NCI-H82 treated with DMSO at 0.1 percent for 48 hours (cell line): ENCODE data around the gene PRKG2.

Experiments used
- DNase-seq: peaks from one replicate; lab custom pipeline; 2025; ENCODE audit not compliant: unreplicated experiment; lab: John Stamatoyannopoulos, UW

The PRKG2 gene

DNA sequence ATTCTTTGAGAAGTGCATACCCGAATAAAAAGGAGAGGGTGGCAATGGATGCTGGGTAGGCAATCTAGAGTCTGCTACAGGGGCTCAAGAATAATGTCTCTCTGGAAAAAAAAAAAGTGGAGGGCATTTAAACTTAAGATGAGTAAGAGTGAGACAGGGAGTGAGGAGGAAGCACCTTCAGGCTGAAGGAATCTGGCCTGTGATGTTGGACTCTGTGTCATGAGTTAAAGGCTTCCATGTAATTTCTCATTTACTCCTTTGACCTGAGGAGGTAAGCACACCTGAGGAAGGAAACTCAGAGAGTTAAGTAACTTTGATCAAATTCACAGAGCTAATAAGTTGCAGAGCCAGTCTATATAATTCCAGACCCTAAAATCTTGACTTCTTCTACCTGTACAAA lies 3.2 kb upstream of the PRKG2 start:
- DNase-seq = no peak

DNA sequence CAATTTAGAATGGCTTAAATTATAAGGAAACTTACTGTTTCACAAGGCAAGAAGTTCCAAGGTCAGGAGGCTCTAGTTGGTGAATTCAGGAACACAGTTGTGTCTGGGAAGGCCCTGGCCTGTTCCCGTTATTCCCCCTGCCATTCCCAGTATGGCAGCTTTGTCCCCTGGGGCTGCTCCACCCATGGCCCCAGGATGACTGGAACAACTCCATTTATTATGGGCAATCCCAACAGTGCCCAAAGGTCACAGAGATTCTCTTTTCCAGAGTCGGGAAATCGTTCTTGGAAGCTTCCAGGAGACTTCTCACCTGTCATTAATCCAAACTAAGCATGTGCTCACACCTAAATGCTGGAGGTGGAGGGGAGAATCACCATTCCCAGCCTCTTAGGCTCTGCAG lies 2.8 kb upstream of the PRKG2 start:
- no peak for DNase-seq

- no peak for DNase-seq
Observed at GRCh38 chr4:81215931-81216330, 909 bp upstream of the PRKG2 start.

GRCh38 chr4:81214144-81214880 lies 710 bp downstream of the PRKG2 start:
- DNase-seq = no peak

DNA sequence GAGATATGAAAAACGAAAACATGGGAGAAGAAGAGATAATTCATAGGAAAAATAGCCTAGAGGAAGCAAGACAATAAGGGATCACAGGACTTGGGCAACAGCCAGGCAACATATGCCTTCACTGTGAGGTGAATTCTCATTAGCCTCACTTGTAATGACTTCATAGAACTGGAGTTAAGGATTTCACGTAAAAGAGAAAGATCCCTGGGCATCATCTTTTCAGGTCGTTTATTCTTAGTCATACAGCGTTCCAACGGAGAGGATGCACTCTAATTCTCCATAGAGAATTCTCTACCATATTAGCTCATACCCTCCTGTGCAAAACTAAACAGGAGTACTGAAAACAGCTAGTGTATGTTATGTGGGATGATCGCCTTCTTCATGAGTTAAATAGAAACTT lies 1.4 kb downstream of the PRKG2 start:
- no peak for DNase-seq

- DNase-seq = no peak
Observed at GRCh38 chr4:81211956-81212355, 3.1 kb downstream of the PRKG2 start.

DNA sequence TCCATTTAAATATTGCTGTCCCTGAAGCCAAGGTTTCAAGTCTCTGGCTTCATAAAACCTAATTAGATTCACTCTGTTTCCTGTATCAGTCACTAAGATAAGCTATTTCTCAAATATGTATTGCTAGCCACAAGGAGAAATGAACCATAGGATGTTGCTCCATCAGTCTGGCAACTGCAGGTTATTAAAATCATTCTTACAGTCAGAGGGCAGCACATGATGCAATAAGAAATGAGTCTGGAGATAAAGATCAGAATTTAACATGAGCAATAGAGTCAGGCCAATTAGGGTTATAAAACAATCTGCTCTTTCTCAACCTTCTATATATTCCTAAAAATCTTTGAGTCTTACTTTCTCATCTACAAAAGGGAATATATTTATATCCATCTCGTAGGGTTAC lies 7.2 kb downstream of the PRKG2 start:
- no peak for DNase-seq

GRCh38 chr4:81205302-81205701 lies 9.7 kb downstream of the PRKG2 start:
- DNase-seq = no peak

GRCh38 chr4:81204571-81204970 lies 10.5 kb downstream of the PRKG2 start:
- DNase-seq = no peak

- DNase-seq = no peak
Observed at GRCh38 chr4:81199831-81200230, 15.2 kb downstream of the PRKG2 start.

GRCh38 chr4:81198609-81199008 lies 16.4 kb downstream of the PRKG2 start:
- DNase-seq = no peak

GRCh38 chr4:81197864-81198524 lies 17.0 kb downstream of the PRKG2 start:
- DNase-seq = peak; percentile 81

DNA sequence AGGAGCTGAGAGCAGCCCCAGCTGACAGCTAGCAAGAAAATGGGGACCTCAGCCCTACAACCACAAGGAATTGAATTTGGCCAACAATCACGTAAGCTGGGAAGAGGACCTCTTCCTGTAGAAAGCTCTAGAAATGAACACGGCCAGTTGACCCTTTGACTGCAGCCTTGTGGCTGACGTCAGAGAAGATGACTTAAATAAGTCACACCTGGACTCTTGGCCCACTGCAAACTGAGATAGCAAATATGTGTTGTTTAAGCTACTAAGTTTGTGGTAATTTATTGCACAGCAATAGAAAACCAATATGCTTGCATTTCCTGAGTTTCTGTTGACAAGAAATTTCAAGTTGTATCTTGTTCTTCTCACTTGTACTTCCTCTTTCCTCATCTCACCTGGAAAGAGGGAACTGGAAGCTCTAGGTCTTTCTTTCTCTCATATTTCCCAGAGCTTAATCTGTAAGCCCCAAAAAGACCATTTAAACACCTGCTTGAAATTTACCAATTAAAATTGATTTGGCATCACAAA lies 18.8 kb downstream of the PRKG2 start:
- DNase-seq = no peak

DNA sequence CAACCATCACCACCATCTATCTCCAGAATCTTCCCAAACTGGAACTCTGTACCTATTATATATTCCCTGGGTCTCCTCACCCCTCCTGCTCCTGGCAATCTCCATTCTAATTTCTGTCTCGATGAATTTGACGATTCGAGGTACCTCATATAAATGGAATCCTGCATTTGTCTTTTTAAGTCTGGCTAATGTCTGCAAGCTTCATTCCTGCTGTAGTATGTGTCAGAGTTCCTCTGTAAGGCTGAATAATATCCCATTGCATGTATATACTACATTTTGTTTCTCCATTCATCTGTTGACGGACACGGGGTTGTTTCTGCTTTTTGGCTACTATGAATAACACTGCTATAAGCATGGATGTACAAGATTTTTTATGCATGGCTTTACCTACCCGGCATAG lies 19.5 kb downstream of the PRKG2 start:
- DNase-seq = no peak

GRCh38 chr4:81194286-81194685 lies 20.7 kb downstream of the PRKG2 start:
- DNase-seq = no peak

- no peak for DNase-seq
Observed at GRCh38 chr4:81180916-81181315, 34.1 kb downstream of the PRKG2 start.

- no peak for DNase-seq
Observed at GRCh38 chr4:81179326-81179725, 35.7 kb downstream of the PRKG2 start.

GRCh38 chr4:81173213-81173612 lies 41.8 kb downstream of the PRKG2 start:
- DNase-seq = no peak

DNA sequence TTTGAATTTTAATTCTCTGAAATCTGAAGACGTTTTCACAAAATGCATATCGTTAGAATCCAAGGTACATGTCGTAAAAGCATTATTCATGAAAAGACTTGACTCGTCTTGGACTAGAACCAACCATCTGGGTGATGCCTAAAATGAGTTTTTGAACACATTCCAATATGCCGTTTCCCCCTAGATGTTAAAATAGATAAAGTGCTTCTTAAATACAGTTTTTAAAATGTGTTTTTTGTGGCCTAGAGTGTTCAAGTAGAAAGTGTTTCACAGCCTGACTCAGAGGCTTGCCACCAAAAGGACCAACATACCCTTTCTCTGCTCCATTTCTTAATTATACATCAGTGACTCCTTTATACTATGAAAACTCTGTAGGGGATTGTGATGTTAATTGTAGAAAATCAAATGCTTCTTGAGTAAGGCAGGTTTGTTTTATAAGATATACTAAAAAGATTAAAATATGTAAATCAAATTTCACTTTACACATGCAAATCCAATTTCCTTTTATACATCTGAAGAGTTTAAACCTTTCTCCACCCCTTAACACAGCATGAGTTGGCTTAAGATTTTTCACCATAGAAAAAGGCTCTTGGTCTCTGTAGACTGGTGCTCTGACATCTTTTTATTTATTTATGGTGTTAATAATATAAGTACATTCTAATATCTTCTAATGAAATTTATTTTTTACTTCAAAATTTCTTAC lies 48.4 kb downstream of the PRKG2 start:
- DNase-seq = no peak

DNA sequence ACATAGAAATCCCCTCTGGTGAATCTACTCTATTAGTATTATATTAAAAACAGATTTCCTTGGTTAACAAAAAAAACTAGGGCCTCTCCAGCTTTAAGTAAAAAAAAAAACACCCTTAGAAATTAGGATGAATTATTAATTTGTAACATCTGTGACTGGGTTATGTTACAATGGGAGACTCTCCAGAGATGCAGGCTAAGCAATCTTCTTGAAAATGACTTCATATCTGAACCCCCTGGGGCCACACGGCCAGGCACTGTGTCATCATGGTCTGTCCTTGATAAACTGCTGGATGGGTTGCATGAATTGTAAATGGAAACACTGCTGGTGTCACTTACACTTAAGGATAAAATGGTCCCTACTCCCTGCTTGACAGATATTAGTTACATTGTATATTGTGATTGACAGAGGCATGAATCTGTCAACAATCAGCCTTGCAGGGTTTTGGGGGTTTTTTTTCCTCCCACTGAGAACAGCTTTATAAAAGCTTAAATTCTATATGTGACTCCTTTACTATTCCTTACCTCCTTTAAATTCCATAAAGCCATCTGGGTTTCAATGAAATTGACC lies 49.1 kb downstream of the PRKG2 start:
- DNase-seq = no peak

DNA sequence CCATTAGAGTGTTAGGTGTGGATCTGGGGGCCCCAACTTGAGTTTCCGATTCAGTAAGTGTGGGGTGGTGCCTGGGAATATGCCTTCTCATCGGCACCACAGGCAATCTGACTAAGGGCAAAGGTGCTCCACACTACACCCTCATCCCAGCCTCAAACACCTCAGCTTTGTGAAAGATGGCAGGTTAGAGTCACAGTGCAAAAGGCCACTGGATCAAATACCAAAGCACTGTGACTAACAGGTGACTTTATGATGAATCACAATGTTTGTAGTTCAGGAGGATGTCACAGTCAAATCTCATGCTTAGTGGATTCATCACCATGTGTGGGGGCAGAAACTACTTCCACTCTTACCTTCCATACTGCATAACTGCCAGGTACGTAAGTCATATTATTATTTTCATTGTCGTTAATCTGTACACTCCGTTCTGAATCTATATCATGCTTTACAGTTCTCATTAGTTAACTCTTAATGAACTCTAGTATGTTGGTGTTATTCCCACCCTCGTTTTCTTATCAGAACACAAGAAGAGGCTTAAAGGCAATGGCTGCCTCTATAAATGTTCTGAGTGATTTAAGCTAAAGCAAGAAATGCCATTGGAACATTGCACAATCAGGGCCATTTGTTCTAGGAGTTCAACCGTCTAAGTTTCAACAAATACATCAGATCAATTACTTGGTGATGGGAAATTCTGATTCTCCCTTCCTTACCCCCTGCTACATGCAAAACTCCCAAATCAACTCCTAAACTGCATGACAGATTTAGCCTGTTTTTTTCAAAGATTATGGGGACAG lies 50.2 kb downstream of the PRKG2 start:
- no peak for DNase-seq
